SK-N-SH (cell line): ENCODE data around the gene DGUOK. TPM values are rescaled to one million over a fixed set of nuclear protein-coding genes. Genes with fewer than 3 reads are reported as not detected.
A peak's percentile ranks its signal among the peaks of the same experiment; 100 is the strongest.

Experiments used
- CTCF ChIA-PET: fragments of 300-600, 350-600 bp; formaldehyde crosslinking; extraction: SDS; loops from one replicate; lab custom pipeline; 2021; lab: Yijun Ruan, JAX
- POLR2A ChIA-PET: fragments of 350-600 bp; sonication (Branson Sonifier 250); formaldehyde crosslinking; extraction: SDS; loops from one replicate; lab custom pipeline; 2020; ENCODE audit warnings: antibody characterized with exemption, inconsistent platforms; lab: Yijun Ruan, JAX
- DNase-seq: peaks from one replicate; pipeline ENCODE4 v3.0.0; 2012
- H2AFZ ChIP-seq: fragments of 200-600 bp; sonication (generic); 2 replicates; pipeline ENCODE4 v1.8.1; 2016; ENCODE audit warnings: antibody characterized with exemption, mild to moderate bottlenecking, low read depth
- H3F3A ChIP-seq: fragments of 200-600 bp; sonication (generic); replicated peaks from 2 replicates; pipeline ENCODE3; 2016; ENCODE audit warnings: antibody characterized with exemption, mild to moderate bottlenecking; ENCODE audit not compliant: insufficient read depth
- H3K27ac ChIP-seq, 2 experiments: fragments of 200-500 bp in 1 of 2; fragments of 200-600 bp in 1 of 2; sonication (Bioruptor generic) in 1 of 2; sonication (generic), shearing (Covaris generic) in 1 of 2; 2 replicates each; pipeline versions ENCODE4 v1.5.1 to v1.6.1; 2014 to 2016; ENCODE audit warnings: low read depth in 2 of 2, inconsistent platforms in 1 of 2, low read length in 1 of 2, mild to moderate bottlenecking in 1 of 2, mixed read lengths in 1 of 2
- H3K27me3 ChIP-seq: fragments of 200-600 bp; sonication (generic), shearing (Covaris generic); 2 replicates; pipeline ENCODE4 v1.6.1; 2016; ENCODE audit warnings: mixed run types; ENCODE audit not compliant: insufficient read depth
- H3K36me3 ChIP-seq, 2 experiments: fragments of 200-500 bp in 1 of 2; fragments of 200-600 bp in 1 of 2; sonication (Bioruptor generic) in 1 of 2; sonication (generic) in 1 of 2; replicated peaks in 1 of 2; 2 replicates each; pipeline versions ENCODE3 to v1.5.1; 2014 to 2016; ENCODE audit warnings: low read length in 1 of 2, mild to moderate bottlenecking in 1 of 2; ENCODE audit not compliant: insufficient read depth in 2 of 2, control insufficient read depth in 1 of 2
- H3K4me1 ChIP-seq, 2 experiments: fragments of 200-500 bp in 1 of 2; fragments of 200-600 bp in 1 of 2; sonication (Bioruptor generic) in 1 of 2; sonication (generic), shearing (Covaris generic) in 1 of 2; 2 replicates each; pipeline versions ENCODE4 v1.5.1 to v1.6.1; 2014 to 2016; ENCODE audit warnings: low read depth in 1 of 2, low read length in 1 of 2, mixed run types in 1 of 2; ENCODE audit not compliant: insufficient read depth in 2 of 2, control insufficient read depth in 1 of 2
- H3K4me2 ChIP-seq: fragments of 200-600 bp; sonication (generic), shearing (Covaris generic); 2 replicates; pipeline ENCODE4 v1.6.1; 2017; ENCODE audit warnings: mixed run types
- H3K4me3 ChIP-seq, 2 experiments: fragments of 200-500 bp in 1 of 2; fragments of 200-600 bp in 1 of 2; sonication (Bioruptor generic) in 1 of 2; sonication (generic), shearing (Covaris generic) in 1 of 2; 2 replicates each; pipeline versions ENCODE4 v1.5.1 to v1.8.1; 2014 to 2016; ENCODE audit warnings: low read depth in 2 of 2, inconsistent platforms in 1 of 2, low read length in 1 of 2, mild to moderate bottlenecking in 1 of 2, mixed read lengths in 1 of 2, moderate library complexity in 1 of 2
- H3K79me2 ChIP-seq: fragments of 200-600 bp; sonication (generic); 2 replicates; pipeline ENCODE4 v1.8.1; 2017; ENCODE audit warnings: mild to moderate bottlenecking; ENCODE audit not compliant: insufficient read depth
- H3K9ac ChIP-seq: fragments of 200-600 bp; sonication (generic); 2 replicates; pipeline ENCODE4 v1.6.1; 2017; ENCODE audit warnings: mixed run types
- H3K9me2 ChIP-seq: fragments of 200-600 bp; sonication (generic); 2 replicates; pipeline ENCODE4 v1.6.1; 2017; ENCODE audit warnings: mixed run types
- H3K9me3 ChIP-seq: fragments of 200-600 bp; sonication (generic); 2 replicates; pipeline ENCODE4 v1.6.1; 2017; ENCODE audit warnings: mixed run types, mild to moderate bottlenecking, moderate library complexity
- H4K20me1 ChIP-seq: fragments of 200-600 bp; sonication (generic); 2 replicates; pipeline ENCODE4 v1.6.1; 2017; ENCODE audit warnings: mild to moderate bottlenecking, mixed run types; ENCODE audit not compliant: insufficient read depth
- CTCF ChIP-seq: fragments of 200-600 bp; sonication (generic); IDR thresholded peaks from 2 replicates; pipeline ENCODE4 v1.6.1; 2017; ENCODE audit warnings: antibody characterized with exemption, mild to moderate bottlenecking, moderate library complexity
- EP300 ChIP-seq, 2 experiments: IDR thresholded peaks; 2 replicates each; pipeline versions ENCODE4 v1.4.0 to v1.6.1; 2012; ENCODE audit warnings: borderline replicate concordance in 1 of 2, low read depth in 1 of 2, low read length in 1 of 2
- FOSL2 ChIP-seq: IDR thresholded peaks from 2 replicates; pipeline ENCODE4 v1.4.0; 2012; ENCODE audit warnings: low read depth, mild to moderate bottlenecking, moderate library complexity, borderline replicate concordance
- GATA2 ChIP-seq: sonication (generic); formaldehyde crosslinking; IDR thresholded peaks from 2 replicates; pipeline ENCODE4 v1.5.0; 2020; ENCODE audit warnings: mild to moderate bottlenecking, missing genetic modification reagents
- IRF3 ChIP-seq: fragments of 150-350 bp; IDR thresholded peaks from 2 replicates; pipeline ENCODE4 v1.6.1; 2016; ENCODE audit warnings: mild to moderate bottlenecking, low read depth, low read length
- MEF2A ChIP-seq: IDR thresholded peaks from 2 replicates; pipeline ENCODE4 v1.4.0; 2012; ENCODE audit warnings: low read depth, borderline replicate concordance
- NFIC ChIP-seq: IDR thresholded peaks from 2 replicates; pipeline ENCODE4 v1.4.0; 2012; ENCODE audit warnings: borderline replicate concordance
- POLR2AphosphoS5 ChIP-seq: IDR thresholded peaks from 2 replicates; pipeline ENCODE4 v1.6.1; 2012; ENCODE audit warnings: low read depth, low read length
- RCOR1 ChIP-seq: fragments of 150-350 bp; IDR thresholded peaks from 2 replicates; pipeline ENCODE4 v1.6.1; 2017; ENCODE audit warnings: antibody characterized with exemption, low read length
- RFX5 ChIP-seq: IDR thresholded peaks from 2 replicates; pipeline ENCODE4 v1.6.1; 2012; ENCODE audit warnings: mild to moderate bottlenecking, improper control_type of control experiment, low read length
- RXRA ChIP-seq: IDR thresholded peaks from 2 replicates; pipeline ENCODE4 v1.4.0; 2012; ENCODE audit warnings: low read depth, mild to moderate bottlenecking, borderline replicate concordance
- USF1 ChIP-seq: IDR thresholded peaks from 2 replicates; pipeline ENCODE4 v1.4.0; 2012; ENCODE audit warnings: low read depth, borderline replicate concordance
- USF2 ChIP-seq: fragments of 150-350 bp; IDR thresholded peaks from 2 replicates; pipeline ENCODE4 v1.6.1; 2017; ENCODE audit warnings: antibody characterized with exemption, low read length, low read depth, borderline replicate concordance
- WGBS: methylation state at CpG from one replicate; pipeline ENCODE4 v1.1.6; 2017; ENCODE audit warnings: low lambda C conversion rate; 5-methylcytosine and 5-hydroxymethylcytosine counted together
- polyA plus RNA-seq, 3 experiments: library from polyadenylated mRNA; depleted of rRNA; stranded (reverse); fragments of >200 nt; gene quantifications; 2 replicates each; pipeline ENCODE4 v1.2.3, GENCODE V29; 2012

Gene DGUOK
- polyA plus RNA-seq, 1 of the 3 experiments (the other 2 are of a cell fraction): 122 TPM

- TF ChIP-seq RFX5 (no peak), CTCF (no peak), IRF3 (no peak), EP300 (IDR thresholded peaks at IDR 0.05; ENCODE audit: borderline replicate concordance in 1 of 2, low read depth in 1 of 2, low read length in 1 of 2) (no peak), POLR2AphosphoS5 (no peak), MEF2A (no peak)
- TF ChIP-seq, all 33 proteins: peak for 0
- ChIA-PET POLR2A (no interaction called here), CTCF (interaction anchor here (0.9 to 1.8 kb wide), 7 partner anchors 12 to 180 kb away, joined by 3 to 6 read pairs (median 4); no protein-coding TSS in a partner anchor)
- Histone ChIP-seq H3K4me3 (no peak overlapping the region), H2AFZ (no peak overlapping the region), H3K27me3 (no peaks in the 10 kb centered on the region), H3F3A (no peaks in the 10 kb centered on the region), H3K9me3 (no peaks in the 10 kb centered on the region), H3K9me2 (no peaks in the 10 kb centered on the region), H4K20me1 (peaks cover 23% of the 10 kb centered on the region), H3K27ac (no peak overlapping the region; a peak in 1 of 4 replicates), H3K79me2 (no peaks in the 10 kb centered on the region), H3K4me1 (peaks cover 27 to 59% of the 10 kb centered on the region in 2 experiments; a peak in 3 of 4 replicates), H3K9ac (no peak overlapping the region), H3K4me2 (peak overlapping the region; percentile 82; the same call in 1 of the 2 replicates), H3K36me3 (peaks cover 0 to 17% of the 10 kb centered on the region in 2 experiments)
- DNase-seq: no peak
- 89% methylated on average over 17 of the region's 18 CpGs for WGBS
These were observed 77.8 kb downstream of the DGUOK start for GRCh38 chr2:74004212-74005182.

GRCh38 chr2:74005786-74006185 is 79.1 kb downstream of the DGUOK start:
- no peak for DNase-seq
- no peaks in the 10 kb centered on the region for H3F3A ChIP-seq
- peaks cover 0 to 17% of the 10 kb centered on the region in 2 experiments for H3K36me3 ChIP-seq
- no peak overlapping the region for H3K4me2 ChIP-seq
- H3K9ac ChIP-seq: no peak overlapping the region
- no peaks in the 10 kb centered on the region for H3K79me2 ChIP-seq
- WGBS: 88% methylated on average over 7 of the region's 8 CpGs
- no peak for TF ChIP-seq GATA2 (CRISPR knock-in tag)
- TF ChIP-seq USF2: no peak
- TF ChIP-seq RCOR1: no peak
- TF ChIP-seq CTCF: no peak
- TF ChIP-seq NFIC: no peak
- no peak for TF ChIP-seq RXRA
- no peak for TF ChIP-seq FOSL2
- no peak for TF ChIP-seq USF1
- POLR2A ChIA-PET: no interaction called here
- H3K27ac ChIP-seq: no peak overlapping the region; a peak in 1 of 4 replicates
- peaks cover 20 to 63% of the 10 kb centered on the region in 2 experiments; a peak in 3 of 4 replicates for H3K4me1 ChIP-seq
- H4K20me1 ChIP-seq: peaks cover 13% of the 10 kb centered on the region
- H2AFZ ChIP-seq: no peak overlapping the region
- no peak overlapping the region for H3K4me3 ChIP-seq
- no peaks in the 10 kb centered on the region for H3K9me3 ChIP-seq
- CTCF ChIA-PET: no interaction called here
- no peaks in the 10 kb centered on the region for H3K9me2 ChIP-seq
- no peaks in the 10 kb centered on the region for H3K27me3 ChIP-seq
